ENCODE results near the gene HEG1.

The HEG1 gene

GRCh38 chr3:125051715-125052581 is 3.8 kb downstream of the HEG1 start:
- no peak for FAIRE-seq

DNA sequence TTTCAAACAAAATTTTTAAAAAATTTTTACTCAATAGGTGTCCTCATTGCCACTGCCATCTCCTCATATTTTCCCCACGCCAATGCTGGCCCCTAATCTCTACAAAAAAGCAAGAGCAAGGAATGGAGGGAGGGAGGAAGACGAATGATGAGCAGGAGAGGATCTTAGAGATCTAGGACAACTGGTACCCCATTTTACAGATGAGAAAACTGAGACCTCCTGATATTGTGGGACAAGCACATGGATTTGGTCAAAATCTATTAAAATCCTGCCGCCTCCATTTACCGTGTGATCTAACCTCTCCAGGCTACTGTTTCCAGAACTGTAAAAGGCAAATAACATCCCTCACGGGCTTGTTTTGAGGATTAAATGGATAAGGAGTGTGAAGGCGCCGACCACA is 4.6 kb downstream of the HEG1 start:
- no peak for DNase-seq (ENCODE audit: low spot score)
- no peak for FAIRE-seq

More at GRCh38 chr3:125051715-125052581, 3.8 kb downstream of the HEG1 start:
- peak; percentile 64 for DNase-seq (ENCODE audit: low spot score)

GRCh38 chr3:125050488-125051090 is 5.2 kb downstream of the HEG1 start:
- no peak for DNase-seq (ENCODE audit: low spot score)
- FAIRE-seq = no peak

- no peak for FAIRE-seq
- DNase-seq (ENCODE audit: low spot score) = no peak
Observed at GRCh38 chr3:125048282-125048681, 7.5 kb downstream of the HEG1 start.

GRCh38 chr3:125045965-125046364 is 9.8 kb downstream of the HEG1 start:
- FAIRE-seq = peak; percentile 87
- DNase-seq (ENCODE audit: low spot score) = peak; percentile 76

- no peak for DNase-seq (ENCODE audit: low spot score)
- no peak for FAIRE-seq
Observed at GRCh38 chr3:125045194-125045593, 10.6 kb downstream of the HEG1 start.

- FAIRE-seq = no peak
- DNase-seq (ENCODE audit: low spot score) = no peak
Observed at GRCh38 chr3:125043599-125044151, 12.1 kb downstream of the HEG1 start.

DNA sequence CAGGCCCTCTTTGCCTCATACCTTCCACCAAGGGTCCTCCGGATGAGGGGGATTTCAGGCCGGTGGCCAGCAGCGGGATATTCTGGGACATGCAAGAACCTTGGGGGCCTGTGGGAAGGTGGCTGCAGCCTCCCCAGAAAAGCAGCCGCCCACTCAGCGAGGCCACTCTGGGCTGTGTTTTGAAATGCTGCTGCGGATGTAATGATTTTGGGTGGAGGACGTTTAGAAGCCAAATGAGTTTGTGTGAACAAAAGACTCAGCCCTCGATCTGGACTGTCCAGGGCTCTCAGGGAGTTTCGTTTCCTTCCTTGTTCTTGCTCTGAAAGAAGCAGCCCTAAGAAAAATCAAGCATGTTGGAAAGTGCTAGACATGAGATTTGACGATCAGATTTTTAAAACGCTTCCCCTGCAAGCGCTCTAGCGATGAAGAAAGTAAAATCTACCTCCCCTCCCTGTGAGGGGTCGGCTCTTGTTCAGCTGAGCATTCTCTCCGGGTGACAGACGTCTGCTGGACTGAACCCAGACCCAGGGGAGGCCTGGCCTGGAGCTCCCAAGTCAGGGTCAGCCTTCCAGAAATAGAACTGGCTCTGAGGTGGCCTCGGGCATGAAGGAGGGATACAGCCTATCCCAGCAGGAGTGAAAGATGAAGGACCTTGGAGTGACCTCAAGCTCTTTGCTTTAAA is 12.9 kb downstream of the HEG1 start:
- FAIRE-seq (no peak), DNase-seq (ENCODE audit: low spot score) (no peak)

- no peak for FAIRE-seq
- DNase-seq (ENCODE audit: low spot score) = no peak
Observed at GRCh38 chr3:125039131-125040100, 16.4 kb downstream of the HEG1 start.

GRCh38 chr3:125037498-125038150 is 18.2 kb downstream of the HEG1 start:
- FAIRE-seq (no peak), DNase-seq (ENCODE audit: low spot score) (no peak)

DNA sequence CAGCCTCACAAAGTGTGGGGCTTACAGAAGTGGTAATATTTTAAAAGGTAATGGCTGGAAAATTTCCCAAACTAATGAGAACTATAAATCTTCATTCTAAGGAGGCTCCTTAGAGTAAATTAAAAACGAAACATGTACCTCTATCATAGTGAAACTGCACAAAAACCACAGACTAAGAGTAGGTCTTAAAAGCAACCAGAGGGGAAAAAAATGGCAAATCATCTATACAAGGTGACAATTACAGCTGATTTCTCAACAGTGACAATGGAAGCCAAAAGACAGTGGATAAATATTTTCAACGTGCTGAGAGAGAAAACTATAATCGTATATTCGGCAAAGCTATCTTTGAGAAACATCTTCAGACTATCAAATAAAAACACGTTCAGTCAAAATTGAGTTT is 20.6 kb downstream of the HEG1 start:
- FAIRE-seq (no peak), DNase-seq (ENCODE audit: low spot score) (no peak)

- DNase-seq (ENCODE audit: low spot score) = no peak
- FAIRE-seq = no peak
Observed at GRCh38 chr3:125033616-125034015, 22.2 kb downstream of the HEG1 start.

- FAIRE-seq = no peak
- DNase-seq (ENCODE audit: low spot score) = no peak
Observed at GRCh38 chr3:125033135-125033534, 22.7 kb downstream of the HEG1 start.

DNA sequence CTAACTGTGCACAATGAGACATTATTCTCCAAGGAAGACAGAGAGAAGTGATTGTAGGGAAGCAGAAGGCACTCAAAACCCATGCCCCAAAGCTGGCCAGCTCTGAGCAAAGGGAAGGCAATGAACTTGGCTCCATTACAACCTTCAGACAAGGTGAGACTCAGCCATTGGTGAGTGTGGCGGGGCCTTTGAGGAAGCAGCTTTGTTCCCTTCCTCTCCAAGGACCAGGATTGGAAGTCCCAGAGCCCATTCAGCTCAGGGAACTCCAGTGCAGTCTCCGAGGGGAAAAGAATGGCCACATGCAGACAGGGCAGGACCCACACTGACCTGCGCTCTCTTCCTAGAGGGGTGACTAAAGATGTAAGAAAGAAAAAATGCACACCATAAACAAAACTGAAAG is 23.1 kb downstream of the HEG1 start:
- no peak for FAIRE-seq

DNA sequence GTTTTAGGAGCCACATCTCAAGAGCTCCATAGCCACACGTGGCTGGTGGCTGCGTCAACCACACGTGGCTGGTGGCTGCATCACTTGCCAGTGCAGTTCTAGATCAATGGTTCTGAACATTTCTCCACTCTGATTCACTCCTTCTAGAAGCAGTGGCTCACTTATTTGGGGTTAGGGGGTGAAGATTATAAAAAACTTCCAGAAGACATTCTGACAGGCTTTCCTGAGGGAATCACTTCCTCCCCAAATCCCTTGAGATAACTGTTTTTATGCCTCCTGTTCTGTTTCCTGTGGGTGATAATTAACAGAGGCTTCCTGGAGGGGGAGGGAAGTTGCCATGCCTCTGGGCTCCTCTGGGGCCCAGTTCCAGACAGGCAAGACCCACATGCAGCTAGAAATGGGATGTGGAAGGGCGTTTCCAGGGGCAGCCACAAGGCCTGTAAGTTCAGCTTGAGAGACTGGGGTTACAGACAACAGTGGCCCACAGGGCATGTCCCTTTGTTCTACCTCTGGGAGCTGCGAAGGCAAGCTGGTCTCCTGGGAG is 23.6 kb downstream of the HEG1 start:
- DNase-seq (ENCODE audit: low spot score) (peak; percentile 91), FAIRE-seq (peak; percentile 87)

More for the DNA sequence above, 23.1 kb downstream of the HEG1 start:
- no peak for DNase-seq (ENCODE audit: low spot score)

DNA sequence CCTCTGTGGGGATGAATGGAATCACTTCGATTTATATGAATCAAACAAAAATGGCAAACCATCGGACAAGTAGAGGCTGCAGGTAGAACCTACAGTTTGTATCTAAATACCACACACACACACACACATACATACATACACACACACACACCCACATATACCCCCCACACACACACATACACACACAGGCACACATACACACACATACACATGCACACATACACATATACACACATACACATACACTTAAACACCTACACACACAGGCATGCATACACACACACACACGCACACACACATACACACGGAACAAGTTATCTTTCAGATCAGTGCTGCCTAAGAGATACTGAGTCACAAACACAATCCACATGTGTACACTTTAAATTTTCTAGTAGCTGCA is 24.3 kb downstream of the HEG1 start:
- FAIRE-seq (no peak), DNase-seq (ENCODE audit: low spot score) (no peak)

GRCh38 chr3:125028657-125029056 is 27.1 kb downstream of the HEG1 start:
- no peak for FAIRE-seq
- DNase-seq (ENCODE audit: low spot score) = no peak

DNA sequence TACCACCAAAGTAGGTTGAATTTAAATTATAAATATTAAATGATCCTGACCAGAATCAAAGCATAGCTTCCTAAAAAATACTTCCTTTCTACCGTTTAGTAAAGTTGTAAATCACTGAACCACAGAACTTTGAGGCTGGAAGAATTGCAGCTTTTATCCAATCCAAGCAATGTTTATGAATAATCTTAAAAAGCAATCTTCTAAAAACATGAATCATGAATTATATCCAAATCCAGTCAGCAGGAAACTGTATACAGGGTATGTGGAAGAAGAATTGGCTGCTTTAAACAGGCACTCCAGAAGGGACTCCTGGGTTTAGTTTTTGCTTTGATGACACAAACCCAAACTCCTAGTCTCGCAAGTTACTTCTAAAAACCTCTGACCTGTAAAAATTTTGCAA is 30.2 kb downstream of the HEG1 start:
- no peak for DNase-seq (ENCODE audit: low spot score)
- FAIRE-seq = no peak

GRCh38 chr3:125024817-125025216 is 31.0 kb downstream of the HEG1 start:
- FAIRE-seq (no peak), DNase-seq (ENCODE audit: low spot score) (no peak)

Data from RCC 7860 (cell line).